HG02623 (cell line): ENCODE data around the gene FSCN2.
A peak's percentile ranks its signal among the peaks of the same experiment; 100 is the strongest.

Experiments used
- ATAC-seq: cut with Tn5 transposase; IDR thresholded peaks from one replicate; pipeline ENCODE4 v1.9.1; 2021; ENCODE audit warnings: moderate library complexity; ENCODE audit not compliant: unreplicated experiment

Gene FSCN2

GRCh38 chr17:81527591-81528383 lies at the start of gene FSCN2:
Gene FSCN2, plus strand, starts transcription at chr17:81528377. Its CDS starts 155 bp downstream, at chr17:81528532.
- no peak for ATAC-seq

- ATAC-seq: no peak
These were observed 48.8 kb upstream of the FSCN2 start for GRCh38 chr17:81479175-81480071.

GRCh38 chr17:81480140-81481072 lies 47.8 kb upstream of the FSCN2 start:
- no peak for ATAC-seq

- ATAC-seq: no peak
These were observed 46.9 kb upstream of the FSCN2 start for GRCh38 chr17:81481073-81481799.

GRCh38 chr17:81481815-81482505 lies 46.2 kb upstream of the FSCN2 start:
- no peak for ATAC-seq

GRCh38 chr17:81482673-81483072 lies 45.5 kb upstream of the FSCN2 start:
- ATAC-seq: no peak

GRCh38 chr17:81483085-81483861 lies 44.9 kb upstream of the FSCN2 start:
- ATAC-seq: no peak

- no peak for ATAC-seq
These were observed 44.3 kb upstream of the FSCN2 start for GRCh38 chr17:81483862-81484194.

GRCh38 chr17:81484195-81484979 lies 43.8 kb upstream of the FSCN2 start:
- ATAC-seq: peak; percentile 36

- ATAC-seq: no peak
These were observed 41.9 kb upstream of the FSCN2 start for GRCh38 chr17:81486199-81486810.

- no peak for ATAC-seq
These were observed 41.1 kb upstream of the FSCN2 start for GRCh38 chr17:81487089-81487486.

- ATAC-seq: peak; percentile 41
These were observed 40.5 kb upstream of the FSCN2 start for GRCh38 chr17:81487487-81488275.

GRCh38 chr17:81488276-81488860 lies 39.8 kb upstream of the FSCN2 start:
- ATAC-seq: no peak

- no peak for ATAC-seq
These were observed 38.9 kb upstream of the FSCN2 start for GRCh38 chr17:81489012-81489997.
